ENCODE results near the gene CASP7.
"Not testable (repeated sequence)": the region's sequence is repeated elsewhere in the genome, so short reads cannot be mapped to it uniquely, and the experiment has no call there.

Gene CASP7

DNA sequence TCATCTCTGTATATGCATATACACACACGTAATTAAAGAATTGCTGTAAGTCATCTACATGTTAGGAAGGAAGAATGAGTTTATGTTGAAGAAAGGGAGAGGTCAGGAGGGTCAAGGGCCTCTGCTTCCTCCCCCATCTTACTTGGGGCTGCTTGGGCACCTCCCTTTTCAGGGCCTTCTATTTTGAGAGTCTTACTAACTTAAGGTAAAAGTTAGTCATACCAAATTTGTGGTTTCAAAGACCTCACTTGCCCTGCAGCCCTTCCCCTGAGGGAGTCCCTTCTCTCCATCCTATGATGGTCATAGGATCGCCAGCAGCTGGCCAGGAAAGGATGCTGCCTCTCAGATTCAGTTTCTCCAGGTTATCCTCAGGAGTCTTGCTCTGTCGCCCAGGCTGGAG, 74.4 kb downstream of the CASP7 start:
- no peak for DNase-seq (ENCODE audit: low spot score)

DNA sequence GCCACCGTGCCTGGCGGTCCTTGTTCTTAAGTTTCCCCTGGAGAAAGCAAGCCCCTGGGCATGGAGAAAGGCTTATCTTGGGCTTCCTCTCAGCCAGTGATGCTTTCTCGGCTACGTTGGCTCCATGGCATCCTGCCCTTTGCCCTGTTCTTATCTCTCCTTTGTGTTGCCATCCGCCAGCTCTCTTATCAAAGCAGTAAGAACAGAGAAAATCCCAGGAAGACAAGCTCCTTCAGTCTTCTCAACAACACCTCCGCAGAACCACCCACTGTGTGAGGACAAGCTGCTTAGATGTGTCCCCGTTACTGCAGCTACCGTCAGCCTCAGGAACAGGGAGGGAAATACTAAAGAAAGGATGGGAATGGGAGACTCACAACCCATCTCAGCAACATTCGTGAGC, 75.1 kb downstream of the CASP7 start:
- no peak for DNase-seq (ENCODE audit: low spot score)

DNA sequence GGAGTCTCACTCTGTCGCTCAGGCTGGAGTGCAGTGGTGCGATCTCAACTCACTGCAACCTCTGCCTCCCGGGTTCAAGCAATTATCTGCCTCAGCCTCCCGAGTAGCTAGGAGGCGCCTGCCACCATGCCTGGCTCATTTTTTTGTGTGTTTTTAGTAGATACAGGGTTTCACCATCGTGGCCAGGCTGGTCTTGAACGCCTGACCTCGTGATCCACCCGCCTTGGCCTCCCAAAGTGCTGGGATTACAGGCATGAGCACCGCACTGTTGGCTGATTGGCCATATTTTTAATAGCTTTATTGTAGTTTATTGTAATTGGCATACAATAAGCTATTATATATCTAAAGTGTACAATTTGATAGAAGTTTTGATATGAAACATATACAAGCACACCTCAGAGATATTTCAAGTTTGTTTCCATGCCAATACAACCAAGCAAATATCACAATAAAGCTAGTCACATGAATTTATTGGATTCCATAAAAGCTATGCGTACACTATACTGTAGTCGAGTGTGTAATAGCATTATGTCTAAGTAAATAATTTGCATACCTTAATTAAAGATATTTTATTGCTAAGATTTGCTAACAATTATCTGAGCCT, 77.3 kb downstream of the CASP7 start:
- no peak for DNase-seq (ENCODE audit: low spot score)

DNA sequence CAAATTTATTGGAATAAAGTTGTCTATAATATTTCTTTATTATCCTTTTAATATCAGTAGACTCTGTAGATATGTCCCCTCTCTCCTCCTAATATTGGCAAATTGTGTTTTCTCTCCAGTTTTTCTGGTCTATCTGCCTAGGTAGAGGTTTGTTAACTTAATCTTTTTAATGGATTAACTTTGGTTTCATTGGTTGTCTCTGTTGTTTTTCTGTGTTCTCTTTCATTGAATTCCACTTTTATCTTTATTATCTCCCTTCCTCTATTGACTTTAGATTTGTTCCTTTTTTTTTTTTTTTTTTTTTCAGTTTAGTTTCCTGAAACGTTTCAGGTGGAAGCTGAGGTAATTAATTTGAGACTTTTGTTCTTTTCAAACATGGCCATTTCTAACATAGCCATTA, 82.4 kb downstream of the CASP7 start:
- DNase-seq (ENCODE audit: low spot score): no peak

DNA sequence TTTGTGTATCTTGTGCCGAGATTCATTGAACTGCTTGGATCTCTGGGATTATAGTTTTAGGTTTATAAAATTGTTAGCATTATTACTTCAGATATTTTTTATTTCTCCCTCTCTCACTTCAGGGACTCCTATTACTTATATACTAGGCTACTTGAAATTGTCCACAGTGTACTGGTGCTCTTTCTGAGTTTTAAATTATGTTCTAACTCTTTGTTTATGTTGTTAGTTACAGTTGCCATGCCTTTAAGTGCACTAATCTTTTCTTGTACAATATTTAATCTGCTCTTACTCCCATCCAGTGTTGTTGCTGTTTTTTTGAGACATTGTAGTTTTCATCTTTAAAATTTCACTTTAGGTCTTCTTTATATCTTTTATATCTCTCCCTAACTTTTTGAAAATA, 84.9 kb downstream of the CASP7 start:
- DNase-seq (ENCODE audit: low spot score): no peak

DNA sequence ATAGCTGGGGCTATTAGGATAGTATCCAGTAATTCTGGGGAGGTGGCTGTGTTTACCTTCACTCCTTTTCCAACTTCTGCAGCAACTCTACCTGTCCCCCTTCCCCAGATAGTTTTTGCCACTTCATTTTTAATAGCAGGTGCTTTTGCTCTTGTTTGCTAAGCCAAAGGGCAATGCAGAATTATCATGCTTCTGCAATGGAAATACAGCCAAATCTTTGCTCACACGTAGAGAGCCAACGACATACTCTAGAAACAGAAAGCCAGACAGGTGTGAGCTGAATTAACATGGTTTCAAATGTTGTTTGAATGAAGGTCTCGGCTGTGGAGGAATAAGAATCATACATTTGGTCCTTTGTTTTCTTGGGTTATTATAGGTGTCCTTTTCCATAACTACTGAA, 86.2 kb downstream of the CASP7 start:
- DNase-seq (ENCODE audit: low spot score): no peak

DNA sequence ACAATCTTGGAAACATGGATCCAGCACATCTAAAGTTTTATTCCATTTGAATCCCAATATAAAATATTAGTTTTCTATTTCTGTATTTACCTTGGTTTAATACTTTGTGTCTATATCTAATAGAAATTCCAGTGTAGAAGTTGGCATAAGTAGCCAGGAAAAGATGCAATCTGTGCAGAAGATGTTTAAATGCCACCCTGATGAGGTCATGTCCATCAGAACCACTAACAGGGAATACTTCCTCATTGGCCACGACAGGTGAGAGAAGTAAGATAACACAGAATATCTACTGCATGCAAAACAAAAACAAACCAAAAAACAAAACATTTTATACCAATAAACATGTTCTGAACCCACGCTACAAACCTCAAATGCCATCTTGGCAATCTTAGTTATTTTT, 87.5 kb downstream of the CASP7 start:
- DNase-seq (ENCODE audit: low spot score): no peak

DNA sequence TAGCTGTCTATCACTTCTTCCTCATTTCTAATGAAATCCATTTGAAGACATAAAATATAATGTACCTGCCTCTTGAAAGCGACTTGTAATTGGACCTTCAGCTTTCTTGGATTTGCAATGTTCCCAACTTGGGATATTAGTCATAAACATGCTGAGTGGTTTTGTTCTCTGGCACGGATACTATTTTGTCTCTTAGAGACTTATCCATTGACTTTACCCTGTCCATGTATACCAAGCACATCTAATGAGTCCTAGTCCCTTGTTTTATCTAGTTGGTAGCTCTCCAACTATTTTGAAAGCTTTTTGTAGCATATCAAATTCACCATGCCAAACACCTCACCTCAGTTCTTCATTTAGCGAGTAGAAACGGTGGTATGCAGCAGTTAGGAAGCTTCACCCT, 90.6 kb downstream of the CASP7 start:
- no peak for DNase-seq (ENCODE audit: low spot score)

DNA sequence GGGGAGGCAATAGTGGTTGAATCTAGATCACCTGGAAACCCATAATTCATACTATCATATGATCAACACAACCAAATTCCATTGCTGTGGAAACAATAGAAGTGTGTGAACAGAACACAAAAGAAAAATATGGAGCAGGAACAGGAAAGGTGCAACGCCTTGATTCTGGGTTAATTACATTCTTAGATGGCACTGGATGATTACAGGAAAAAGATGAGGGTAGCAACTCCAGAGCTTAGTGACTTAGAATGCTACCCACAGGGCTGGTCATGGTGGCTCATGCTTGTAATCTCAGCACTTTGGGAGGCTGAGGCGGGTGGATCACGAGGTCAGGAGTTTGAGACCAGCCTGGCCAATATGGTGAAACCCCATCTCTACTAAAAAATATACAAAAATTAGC, 91.4 kb downstream of the CASP7 start:
- not testable (repeated sequence) for DNase-seq (ENCODE audit: low spot score)

DNA sequence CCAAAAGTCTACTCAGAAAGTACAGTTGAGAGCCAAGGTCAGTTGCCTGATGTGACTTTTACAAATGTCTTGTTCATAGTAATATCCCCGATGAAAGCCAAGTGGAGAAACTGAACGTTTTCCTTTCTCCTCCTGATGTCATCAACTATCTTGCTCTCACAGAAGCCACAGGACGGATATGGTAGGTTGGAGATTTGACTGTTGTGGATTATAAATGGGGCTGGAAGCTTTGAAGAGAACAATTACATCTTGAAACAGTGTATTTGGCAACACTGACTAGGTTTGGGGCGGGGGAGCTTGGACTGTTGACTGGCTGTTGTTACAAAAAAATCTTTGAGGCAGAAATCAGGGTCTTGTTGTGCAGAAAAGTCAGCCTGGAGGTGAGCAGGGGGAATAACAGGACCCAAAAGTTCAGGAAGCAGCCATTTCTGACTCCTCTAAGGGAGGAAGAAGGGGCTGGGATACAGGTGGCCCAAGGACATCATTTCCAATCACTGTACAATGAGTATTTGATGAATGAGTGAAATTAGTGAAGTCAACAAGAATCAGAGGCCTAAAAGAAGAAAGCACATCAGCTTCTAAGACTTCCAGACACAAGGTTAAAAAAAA, 96.1 kb downstream of the CASP7 start:
- no peak for DNase-seq (ENCODE audit: low spot score)

DNA sequence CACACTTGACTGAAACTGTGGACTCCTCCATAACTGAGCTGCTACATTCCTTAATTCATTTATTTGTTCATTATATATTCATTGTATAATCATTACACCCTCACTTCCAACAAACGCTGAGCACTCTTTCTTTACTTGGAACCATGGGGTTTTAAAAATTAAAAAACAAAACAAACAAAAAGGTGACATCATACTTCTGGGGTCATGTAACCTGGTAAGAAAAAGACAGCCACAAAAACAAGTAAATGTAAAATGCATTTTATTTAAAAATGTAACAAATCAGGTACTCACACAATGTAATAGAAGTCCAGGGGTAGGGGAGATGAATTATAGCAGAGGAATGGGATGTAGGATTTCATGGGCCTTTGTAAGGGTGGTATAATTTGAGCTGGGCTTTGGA, 96.8 kb downstream of the CASP7 start:
- no peak for DNase-seq (ENCODE audit: low spot score)

Data from kidney capillary endothelial cell (primary cell).